CD4-positive, alpha-beta T cell (primary cell): ENCODE results near the gene FAM180B. TPM values are rescaled to one million over a fixed set of nuclear protein-coding genes. Genes with fewer than 3 reads are reported as not detected.

Experiments used
- ATAC-seq: fragments of 200-7000 bp; cut with Tn5 transposase; one replicate; pipeline ENCODE4 v1.10.0; 2022; ENCODE audit warnings: mild to moderate bottlenecking; ENCODE audit not compliant: poor library complexity
- CTCF ChIA-PET: fragments of 350-600 bp; sonication (Branson Sonifier 250); formaldehyde crosslinking; loops from one replicate; lab custom pipeline; 2021; ENCODE audit warnings: antibody characterized with exemption, inconsistent platforms; lab: Charles Lee
- POLR2A ChIA-PET: fragments of 350-600 bp; sonication (Branson Sonifier 250); formaldehyde crosslinking; loops from one replicate; lab custom pipeline; 2021; ENCODE audit warnings: antibody characterized with exemption, inconsistent platforms; lab: Charles Lee
- DNase-seq, 14 experiments: peaks; one replicate each; pipeline ENCODE4 v3.0.0-alpha.2; 2013 to 2020; ENCODE audit warnings: mixed read lengths in 2 of 14
- H3K27ac ChIP-seq, 2 donors: one replicate each; pipeline versions ENCODE4 v1.5.1 to v1.7.0; 2013; ENCODE audit warnings: low read length in 2 of 2, low read depth in 1 of 2, mild to moderate bottlenecking in 1 of 2
- H3K27me3 ChIP-seq, 2 experiments: 1 replicate in 1 of 2; 2 replicates in 1 of 2; pipeline versions ENCODE4 v1.6.1 to v1.7.0; 2013; ENCODE audit warnings: low read length in 2 of 2, control low read depth in 1 of 2, mild to moderate bottlenecking in 1 of 2, moderate library complexity in 1 of 2; ENCODE audit not compliant: insufficient read depth in 2 of 2, control insufficient read depth in 1 of 2
- H3K36me3 ChIP-seq: one replicate; pipeline ENCODE4 v1.6.1; 2013; ENCODE audit warnings: low read length, control low read depth; ENCODE audit not compliant: insufficient read depth
- H3K4me1 ChIP-seq: one replicate; pipeline ENCODE4 v1.6.1; 2013; ENCODE audit warnings: low read length, control low read depth; ENCODE audit not compliant: insufficient read depth
- H3K4me3 ChIP-seq: one replicate; pipeline ENCODE4 v1.5.1; 2013; ENCODE audit warnings: mild to moderate bottlenecking, low read length, moderate library complexity
- H3K9me3 ChIP-seq, 2 experiments: 1 replicate in 1 of 2; 2 replicates in 1 of 2; pipeline versions ENCODE4 v1.6.1 to v1.7.0; 2013; ENCODE audit warnings: low read length in 2 of 2, mild to moderate bottlenecking in 2 of 2, control low read depth in 1 of 2, moderate library complexity in 1 of 2; ENCODE audit not compliant: control insufficient read depth in 1 of 2, insufficient read depth in 1 of 2
- H3K27ac Mint-ChIP-seq: one replicate; pipeline ENCODE4 v1.8.0; 2020; ENCODE audit warnings: mixed read lengths
- H3K27me3 Mint-ChIP-seq: one replicate; pipeline ENCODE4 v1.8.0; 2021; ENCODE audit warnings: mixed read lengths
- H3K36me3 Mint-ChIP-seq: one replicate; pipeline ENCODE4 v1.8.0; 2021; ENCODE audit warnings: low read depth, mixed read lengths
- H3K4me1 Mint-ChIP-seq: one replicate; pipeline ENCODE4 v1.8.0; 2021; ENCODE audit warnings: low read depth, mixed read lengths
- H3K4me3 Mint-ChIP-seq: one replicate; pipeline ENCODE4 v1.8.0; 2020; ENCODE audit warnings: mild to moderate bottlenecking, mixed read lengths
- H3K9me3 Mint-ChIP-seq: one replicate; pipeline ENCODE4 v1.8.0; 2020; ENCODE audit warnings: mixed read lengths
- intact Hi-C, 2 experiments: fragments of 100-400 bp; cut with DNase I in 1 of 2; cut with micrococcal nuclease in 1 of 2; formaldehyde crosslinking; loops; one replicate each; pipeline versions ENCODE4 v1.15.1 to v1.9.0; 2023 to 2025; cut with DNase I, micrococcal nuclease
- total RNA-seq, 174 experiments: library from RNA in 2 of 174; stranded (reverse) in 2 of 174; gene quantifications; one replicate each; pipeline ENCODE4 v1.2.3 and lab custom pipeline; 2021 to 2026
- TF ChIP-seq, protein P1 (sequence below): fragments of 200-600 bp; IDR thresholded peaks from one replicate; pipeline ENCODE4 v1.8.0; 2022; ENCODE audit warnings: antibody characterized with exemption, mild to moderate bottlenecking

The FAM180B gene
- total RNA-seq, 2 experiments from 2014 or later: 0.55 to 0.92 TPM

DNA sequence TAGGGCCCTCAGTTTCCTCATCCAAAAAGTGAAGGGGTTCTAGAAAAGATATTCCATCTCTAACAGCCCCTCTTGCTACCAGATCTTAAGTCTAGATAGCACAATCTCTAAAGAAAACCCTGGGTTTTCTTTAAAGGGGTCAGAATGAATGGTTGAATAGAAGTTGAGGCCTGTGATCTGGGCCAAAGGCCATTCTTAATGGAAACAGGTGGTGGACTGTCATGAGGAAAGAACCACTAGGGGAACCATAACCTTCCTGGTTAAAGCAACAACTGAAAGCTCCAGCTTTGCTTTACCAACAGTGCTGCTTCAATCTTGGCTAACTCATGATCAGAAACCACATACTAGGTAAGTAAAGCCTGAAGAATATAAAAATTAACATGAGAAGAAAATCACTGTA lies 35.4 kb upstream of the FAM180B start:
- Mint-ChIP-seq H3K4me1 (peaks cover 68% of the 10 kb centered on the region), H3K36me3 (peaks cover 38% of the 10 kb centered on the region), H3K27ac (peak overlapping the region; percentile 98), H3K9me3 (no peaks in the 10 kb centered on the region), H3K27me3 (no peaks in the 10 kb centered on the region), H3K4me3 (peak overlapping the region; percentile 98)
- TF ChIP-seq, protein P1, sequence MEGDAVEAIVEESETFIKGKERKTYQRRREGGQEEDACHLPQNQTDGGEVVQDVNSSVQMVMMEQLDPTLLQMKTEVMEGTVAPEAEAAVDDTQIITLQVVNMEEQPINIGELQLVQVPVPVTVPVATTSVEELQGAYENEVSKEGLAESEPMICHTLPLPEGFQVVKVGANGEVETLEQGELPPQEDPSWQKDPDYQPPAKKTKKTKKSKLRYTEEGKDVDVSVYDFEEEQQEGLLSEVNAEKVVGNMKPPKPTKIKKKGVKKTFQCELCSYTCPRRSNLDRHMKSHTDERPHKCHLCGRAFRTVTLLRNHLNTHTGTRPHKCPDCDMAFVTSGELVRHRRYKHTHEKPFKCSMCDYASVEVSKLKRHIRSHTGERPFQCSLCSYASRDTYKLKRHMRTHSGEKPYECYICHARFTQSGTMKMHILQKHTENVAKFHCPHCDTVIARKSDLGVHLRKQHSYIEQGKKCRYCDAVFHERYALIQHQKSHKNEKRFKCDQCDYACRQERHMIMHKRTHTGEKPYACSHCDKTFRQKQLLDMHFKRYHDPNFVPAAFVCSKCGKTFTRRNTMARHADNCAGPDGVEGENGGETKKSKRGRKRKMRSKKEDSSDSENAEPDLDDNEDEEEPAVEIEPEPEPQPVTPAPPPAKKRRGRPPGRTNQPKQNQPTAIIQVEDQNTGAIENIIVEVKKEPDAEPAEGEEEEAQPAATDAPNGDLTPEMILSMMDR: peak; percentile 20
- intact Hi-C loops: loop anchor here (5.0 to 10.0 kb wide), 3 partner anchors 44 to 1704 kb away; partner anchors contain the start of genes ARFGAP2 (in 1 of the 2) and CRY2 (in 1 of the 2)
- no peaks in the 10 kb centered on the region for H3K9me3 ChIP-seq
- DNase-seq (peak in 3 of 14 experiments; percentile 27 to 44 (median 41)), ATAC-seq (no peak)
- H3K27me3 ChIP-seq: no peaks in the 10 kb centered on the region
- H3K4me1 ChIP-seq: peaks cover 57% of the 10 kb centered on the region
- H3K27ac ChIP-seq: peak overlapping the region in 1 of 2 donors; percentile 88
- POLR2A ChIA-PET: interaction anchor here (2.0 to 2.9 kb wide), 2 partner anchors 14 to 164 kb away, joined by 8 to 38 read pairs; partner anchors contain the start of genes AGBL2 and PTPMT1
- peaks cover 4% of the 10 kb centered on the region for H3K36me3 ChIP-seq
- CTCF ChIA-PET: interaction anchor here (1.3 to 4.3 kb wide), 4 partner anchors 11 to 934 kb away, joined by 3 to 31 read pairs (median 5); partner anchors contain the start of genes ATG13 and HARBI1
- H3K4me3 ChIP-seq: peak overlapping the region; percentile 99

DNA sequence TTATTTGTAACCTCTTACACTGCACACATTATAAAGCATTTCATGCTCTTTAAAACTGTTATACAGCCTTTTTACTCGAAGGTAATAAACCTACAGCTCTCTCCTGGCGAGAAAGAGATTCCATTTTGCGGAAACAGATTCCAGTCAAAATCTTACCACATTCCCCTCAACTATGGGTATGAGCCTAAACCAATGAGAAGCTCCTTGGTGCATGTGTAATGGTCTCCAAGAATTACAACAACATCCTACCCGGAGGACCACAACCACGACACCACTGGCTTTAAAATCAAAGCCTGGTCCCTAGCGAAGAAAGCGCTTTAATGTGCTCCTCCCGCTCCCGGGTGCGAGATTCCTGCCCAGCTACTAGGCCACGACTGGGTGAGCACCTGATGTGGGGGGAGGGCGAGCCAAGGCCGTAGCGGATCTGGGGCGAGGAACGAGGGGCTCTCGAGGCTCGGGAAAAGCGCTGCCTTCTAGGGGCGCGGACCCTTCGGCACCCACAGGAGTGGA lies 34.4 kb upstream of the FAM180B start:
- H3K36me3 Mint-ChIP-seq: peaks cover 36% of the 10 kb centered on the region
- Histone ChIP-seq H3K4me3 (peak overlapping the region; percentile 99), H3K9me3 (no peaks in the 10 kb centered on the region), H3K4me1 (peaks cover 49% of the 10 kb centered on the region), H3K27ac (peak overlapping the region; percentile 78 to 88), H3K36me3 (peaks cover 4% of the 10 kb centered on the region), H3K27me3 (no peaks in the 10 kb centered on the region)
- H3K4me3 Mint-ChIP-seq: peak overlapping the region; percentile 98
- peak overlapping the region; percentile 98 for H3K27ac Mint-ChIP-seq
- TF ChIP-seq, protein P1: no peak
- H3K27me3 Mint-ChIP-seq: no peaks in the 10 kb centered on the region
- ATAC-seq (no peak), DNase-seq (peak in 4 of 14 experiments; percentile 7 to 39 (median 14))
- H3K4me1 Mint-ChIP-seq: peaks cover 61% of the 10 kb centered on the region
- POLR2A ChIA-PET: interaction anchor here (0.7 to 2.9 kb wide), 5 partner anchors 13 to 296 kb away, joined by 3 to 38 read pairs (median 8); partner anchors contain the start of genes AGBL2, KBTBD4, NDUFS3 and NUP160
- intact Hi-C loops: loop anchor here (2.0 to 10.0 kb wide), 7 partner anchors 27 to 1705 kb away; partner anchors contain the start of genes ARFGAP2 (in 1 of the 2), CRY2 (in 1 of the 2), FNBP4 (in 1 of the 2) and KBTBD4 (in 1 of the 2)
- CTCF ChIA-PET: interaction anchor here (1.3 to 4.3 kb wide), 5 partner anchors 12 to 935 kb away, joined by 3 to 31 read pairs (median 6); partner anchors contain the start of genes ATG13, HARBI1 and PTPMT1
- H3K9me3 Mint-ChIP-seq: no peaks in the 10 kb centered on the region

DNA sequence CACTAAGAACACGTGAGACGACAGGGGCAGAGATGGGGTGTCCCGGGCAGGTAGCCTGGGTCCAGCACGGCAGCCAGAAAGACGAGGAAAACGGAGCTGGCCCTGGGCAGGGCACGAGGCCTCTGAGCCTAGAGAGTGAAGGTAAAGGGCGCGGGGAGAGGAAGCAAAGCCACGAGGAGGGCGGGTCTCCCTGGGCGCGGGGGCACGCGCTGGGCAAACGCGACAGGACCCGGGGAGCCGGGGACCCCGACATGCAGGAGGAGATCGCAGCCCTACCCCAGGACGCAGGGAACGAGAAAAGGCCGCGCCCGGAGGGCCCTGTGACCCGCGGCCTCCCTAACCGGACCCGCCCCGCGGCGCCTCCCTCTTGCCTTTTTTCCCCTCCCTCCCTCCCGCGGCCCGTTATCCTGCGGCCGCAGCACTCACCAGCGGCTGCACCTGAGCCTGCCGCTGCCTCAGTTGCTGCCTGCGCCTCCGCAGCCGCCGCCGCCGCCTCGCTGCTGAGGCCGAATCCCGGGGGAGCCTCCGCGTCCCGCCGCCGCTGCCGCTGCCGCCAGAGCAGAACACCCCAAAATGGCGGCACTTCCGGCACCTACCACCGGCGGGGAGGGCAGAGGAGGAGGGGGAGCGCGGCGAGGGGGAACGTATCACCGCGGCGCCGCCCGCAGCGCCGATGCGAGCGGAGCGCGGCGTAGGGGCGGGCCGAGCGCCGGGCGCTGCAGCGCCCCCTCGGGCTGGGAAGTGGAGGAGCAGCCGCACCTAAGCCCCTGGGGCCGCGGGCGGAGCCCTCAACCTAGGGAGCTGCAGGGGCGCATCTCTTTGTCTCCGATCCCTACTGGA lies 33.7 kb upstream of the FAM180B start, which contains the start of gene CELF1:
Gene CELF1 (minus strand): TSS at position 567 of the 840 bp plus-strand sequence. CDS start 53,609 bp downstream, outside the sequence.
- peak within 1 kb of the TSS; percentile 99 for H3K4me3 ChIP-seq
- ATAC-seq: peak; percentile 93
- peaks cover 42% of the 10 kb centered on the region for H3K4me1 ChIP-seq
- H3K27me3 ChIP-seq: no peaks in the 10 kb centered on the region
- Mint-ChIP-seq H3K4me1 (peaks cover 54% of the 10 kb centered on the region), H3K36me3 (peaks cover 30% of the 10 kb centered on the region), H3K27ac (peak within 1 kb of the TSS; percentile 98), H3K9me3 (no peaks in the 10 kb centered on the region), H3K4me3 (peak within 1 kb of the TSS; percentile 98), H3K27me3 (no peaks in the 10 kb centered on the region)
- H3K27ac ChIP-seq: peak within 1 kb of the TSS; percentile 78 to 88
- intact Hi-C loops: loop anchor here (1.0 to 10.0 kb wide), 8 partner anchors 26 to 1705 kb away; partner anchors contain the start of genes ARFGAP2 (in 1 of the 2), CRY2 (in 1 of the 2), FNBP4 (in 1 of the 2) and KBTBD4 (in 1 of the 2)
- TF ChIP-seq, protein P1: peak; percentile 81
- peak; percentile 85 to 97 (median 91) for DNase-seq
- no peaks in the 10 kb centered on the region for H3K9me3 ChIP-seq
- ChIA-PET CTCF (interaction anchor here (0.6 to 4.3 kb wide), 18 partner anchors 13 to 935 kb away, joined by 3 to 31 read pairs (median 4); partner anchors contain the start of genes ATG13, HARBI1, KBTBD4 and NDUFS3), POLR2A (interaction anchor here (0.6 to 2.9 kb wide), 10 partner anchors 11 to 295 kb away, joined by 3 to 38 read pairs (median 4); partner anchors contain the start of genes AGBL2, KBTBD4, NDUFS3 and NUP160)
- H3K36me3 ChIP-seq: peaks cover 4% of the 10 kb centered on the region
